HepG2 (cell line): Measurements from ENCODE around the gene AARSD1.
"Not testable (repeated sequence)": the region's sequence is repeated elsewhere in the genome, so short reads cannot be mapped to it uniquely, and the experiment has no call there.

Source experiments
- ARNT ChIP-seq: fragments of 450-650 bp; IDR thresholded peaks from 2 replicates; pipeline ENCODE4 v1.6.1; 2017
- CTCF ChIP-seq: sonication (generic); formaldehyde crosslinking; IDR thresholded peaks from 2 replicates; pipeline ENCODE4 v1.5.0; 2020; ENCODE audit warnings: mild to moderate bottlenecking, missing genetic modification reagents, moderate library complexity
- EP300 ChIP-seq, 3 experiments: sonication (generic) in 1 of 3; formaldehyde crosslinking in 1 of 3; IDR thresholded peaks; 2 replicates each; pipeline versions ENCODE4 v1.5.1 to v1.6.1; 2011 to 2020; ENCODE audit warnings: low read depth in 2 of 3, low read length in 2 of 3, borderline replicate concordance in 1 of 3, improper control_type of control experiment in 1 of 3, mild to moderate bottlenecking in 1 of 3, missing genetic modification reagents in 1 of 3, moderate library complexity in 1 of 3
- EZH2 ChIP-seq: conservative IDR thresholded peaks from 2 replicates; pipeline ENCODE4 v1.6.1; 2012; ENCODE audit warnings: mild to moderate bottlenecking, low read depth, low read length, moderate library complexity
- GZF1 ChIP-seq: sonication (generic); formaldehyde crosslinking; IDR thresholded peaks from 2 replicates; pipeline ENCODE4 v1.5.1; 2020; ENCODE audit warnings: mild to moderate bottlenecking, missing genetic modification reagents
- POLR2AphosphoS5 ChIP-seq: IDR thresholded peaks from 2 replicates; pipeline ENCODE4 v1.6.1; 2012; ENCODE audit warnings: low read depth, low read length
- SIN3A ChIP-seq: IDR thresholded peaks from 2 replicates; pipeline ENCODE4 v1.6.1; 2011; ENCODE audit warnings: low read depth, mild to moderate bottlenecking, control low read depth, low read length, borderline replicate concordance
- SKIL ChIP-seq: sonication (generic); formaldehyde crosslinking; IDR thresholded peaks from 2 replicates; pipeline ENCODE4 v1.8.0; 2022; ENCODE audit warnings: missing genetic modification reagents, mild to moderate bottlenecking, moderate library complexity, borderline replicate concordance
- SMAD3 ChIP-seq: sonication (generic); formaldehyde crosslinking; IDR thresholded peaks from 2 replicates; pipeline ENCODE4 v1.4.0; 2020; ENCODE audit warnings: missing genetic modification reagents
- SMC3 ChIP-seq: IDR thresholded peaks from 2 replicates; pipeline ENCODE4 v1.6.1; 2011; ENCODE audit warnings: low read length, improper control_type of control experiment
- STAT5B ChIP-seq: sonication (generic); formaldehyde crosslinking; IDR thresholded peaks from 2 replicates; pipeline ENCODE4 v1.4.0; 2020; ENCODE audit warnings: missing genetic modification reagents
- ZNF230 ChIP-seq: sonication (generic); formaldehyde crosslinking; IDR thresholded peaks from 2 replicates; pipeline ENCODE4 v1.4.0; 2020; ENCODE audit warnings: mild to moderate bottlenecking, missing genetic modification reagents

GRCh38 chr17:42916388-42917235, 47.6 kb downstream of the AARSD1 start:
- TF ChIP-seq SMC3; CTCF (CRISPR knock-in tag); SMAD3 (CRISPR knock-in tag); STAT5B (CRISPR knock-in tag); SKIL (CRISPR knock-in tag); GZF1 (CRISPR knock-in tag); POLR2AphosphoS5; EP300 (IDR thresholded peaks at IDR 0.05; ENCODE audit: low read depth in 2 of 2, low read length in 2 of 2); EP300 (CRISPR knock-in tag; IDR thresholded peaks at IDR 0.05; ENCODE audit: borderline replicate concordance); EZH2; ARNT; ZNF230 (CRISPR knock-in tag); SIN3A: not testable (repeated sequence)
